ENCODE data around the gene ZER1.

Gene ZER1

DNA sequence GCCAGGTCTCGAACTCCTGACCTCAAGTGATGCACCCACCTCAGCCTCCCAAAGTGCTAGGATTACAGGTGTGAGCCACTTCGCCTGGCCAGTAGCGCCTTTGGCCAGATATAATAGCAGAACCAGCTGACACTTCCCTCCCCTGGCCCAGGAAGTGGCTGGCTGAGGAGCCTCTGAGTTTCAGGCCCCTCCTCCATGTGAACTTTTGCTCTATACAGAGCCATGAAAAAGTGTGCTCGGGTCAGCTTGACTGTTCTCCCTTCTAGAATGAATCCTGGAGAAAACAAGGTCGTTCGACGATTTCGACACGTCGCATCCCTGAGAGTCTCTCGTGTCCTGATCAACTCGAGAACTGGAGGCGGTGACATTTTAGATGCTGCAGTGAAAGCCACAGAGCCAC, 39.2 kb downstream of the ZER1 start:
- no peak for DNase-seq

DNA sequence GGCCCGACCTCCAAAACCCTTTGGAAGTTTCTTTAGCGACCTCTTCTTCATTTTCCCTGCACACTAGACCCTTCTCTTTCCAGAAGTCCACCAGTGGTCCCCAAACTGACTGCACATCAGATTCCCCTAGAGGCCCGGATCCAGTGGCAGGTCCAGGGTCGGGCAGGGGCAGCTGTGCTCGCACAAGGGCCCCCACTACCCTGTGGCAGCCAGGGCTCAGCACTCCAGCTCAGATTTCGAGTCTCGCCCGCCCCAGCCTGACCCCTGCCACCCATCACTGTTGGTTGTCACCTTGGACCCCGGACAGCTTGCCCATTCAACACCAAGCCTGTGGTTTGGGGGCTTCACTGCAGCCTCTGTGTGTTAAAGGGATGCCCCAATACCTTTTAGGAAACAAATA, 40.0 kb downstream of the ZER1 start:
- DNase-seq, result no peak

DNA sequence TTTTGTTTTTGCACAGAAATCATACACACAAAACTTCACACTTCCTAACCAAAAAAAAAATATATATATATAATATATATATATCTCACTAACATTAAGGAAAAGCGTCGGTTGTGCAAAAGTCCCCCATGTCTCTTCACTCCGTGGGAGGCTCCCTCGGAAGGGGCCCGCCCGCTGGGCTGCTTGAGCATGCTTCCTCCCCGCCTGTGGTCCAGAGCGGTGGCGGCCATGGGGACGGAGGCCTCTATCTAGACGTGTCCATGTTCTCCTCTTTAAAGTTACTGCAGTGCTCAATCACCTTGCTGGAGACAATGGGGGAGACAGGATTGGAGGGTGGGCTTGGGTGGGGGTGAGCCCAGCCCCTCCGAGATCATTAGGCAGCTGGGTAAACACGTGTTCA, 40.6 kb downstream of the ZER1 start:
- DNase-seq, result no peak

DNA sequence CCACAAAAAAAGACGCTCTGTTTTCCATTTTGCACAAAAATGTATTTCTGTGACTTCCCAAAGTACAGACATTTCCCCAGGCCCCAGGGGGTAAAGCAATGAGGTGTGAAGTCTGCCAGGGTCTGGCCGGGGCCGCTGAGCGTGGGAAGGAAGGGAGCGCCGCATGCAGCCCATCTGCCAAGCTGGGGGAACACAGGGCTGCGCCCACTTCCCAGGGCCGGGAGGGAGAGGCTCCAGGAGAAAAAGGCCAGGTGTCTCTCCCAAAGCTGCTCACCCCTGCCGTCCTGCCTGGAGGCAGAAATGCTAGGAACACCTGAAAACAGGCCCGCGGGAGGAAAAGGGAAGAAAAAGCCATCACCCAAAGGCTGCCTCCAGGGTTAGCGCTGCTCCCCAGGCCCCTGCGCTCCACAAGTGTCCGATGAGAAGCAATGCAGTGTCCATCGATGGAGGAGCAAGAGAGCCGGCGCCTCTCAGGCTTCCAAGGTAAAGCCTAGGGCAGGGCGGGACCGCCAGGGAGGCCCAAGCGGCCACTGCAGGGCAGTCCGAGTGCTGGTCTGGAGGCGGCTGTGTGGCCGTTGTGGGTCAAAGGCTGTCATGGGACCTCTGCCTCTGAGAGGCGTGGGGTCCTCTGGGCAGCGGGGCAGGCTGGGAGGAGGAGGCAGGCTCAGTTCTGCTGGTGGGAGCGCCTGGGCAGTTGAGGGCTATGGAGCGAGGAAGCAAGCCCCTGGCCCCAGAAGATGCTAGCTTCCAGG, 41.8 kb downstream of the ZER1 start:
- no peak for DNase-seq

DNA sequence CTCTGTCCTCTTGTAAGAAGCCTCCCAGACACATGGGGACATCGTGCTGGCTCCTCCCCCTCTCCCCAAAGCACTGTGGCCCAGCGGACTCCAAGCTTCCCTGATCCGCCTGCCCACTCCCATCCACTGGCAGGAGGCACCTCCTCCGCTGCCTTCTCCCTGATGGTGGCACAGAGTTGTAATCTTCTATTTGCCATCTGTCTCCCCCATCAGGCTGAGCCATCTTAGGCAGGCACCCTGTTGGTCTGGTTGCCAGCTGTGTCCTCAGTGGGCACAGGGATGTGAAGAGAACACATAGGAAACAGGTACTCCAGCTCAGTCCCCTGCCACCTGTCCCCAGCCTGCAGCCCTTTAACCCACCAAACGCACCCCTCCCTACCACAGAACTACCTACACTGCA, 42.4 kb downstream of the ZER1 start:
- no peak for DNase-seq

DNA sequence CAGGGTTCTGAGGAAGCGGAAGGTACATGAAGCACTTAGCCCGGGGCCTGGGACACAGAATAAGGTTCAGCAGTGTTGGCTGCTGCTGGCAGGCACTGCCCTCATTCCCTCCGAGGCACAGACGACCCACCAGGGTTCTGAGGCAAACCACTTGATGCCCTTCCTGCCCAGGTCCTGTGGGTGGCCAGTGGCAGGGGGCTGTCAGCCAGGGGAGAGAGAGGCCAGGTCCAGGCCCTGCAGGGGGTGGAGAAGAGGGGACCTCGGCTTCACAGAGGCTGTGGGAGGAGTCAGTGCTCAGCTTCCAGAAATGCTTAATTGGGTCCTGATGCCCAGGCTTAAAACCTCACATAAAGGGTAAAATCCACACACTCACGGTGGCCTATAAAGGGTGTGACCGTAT, 43.4 kb downstream of the ZER1 start:
- no peak for DNase-seq

DNA sequence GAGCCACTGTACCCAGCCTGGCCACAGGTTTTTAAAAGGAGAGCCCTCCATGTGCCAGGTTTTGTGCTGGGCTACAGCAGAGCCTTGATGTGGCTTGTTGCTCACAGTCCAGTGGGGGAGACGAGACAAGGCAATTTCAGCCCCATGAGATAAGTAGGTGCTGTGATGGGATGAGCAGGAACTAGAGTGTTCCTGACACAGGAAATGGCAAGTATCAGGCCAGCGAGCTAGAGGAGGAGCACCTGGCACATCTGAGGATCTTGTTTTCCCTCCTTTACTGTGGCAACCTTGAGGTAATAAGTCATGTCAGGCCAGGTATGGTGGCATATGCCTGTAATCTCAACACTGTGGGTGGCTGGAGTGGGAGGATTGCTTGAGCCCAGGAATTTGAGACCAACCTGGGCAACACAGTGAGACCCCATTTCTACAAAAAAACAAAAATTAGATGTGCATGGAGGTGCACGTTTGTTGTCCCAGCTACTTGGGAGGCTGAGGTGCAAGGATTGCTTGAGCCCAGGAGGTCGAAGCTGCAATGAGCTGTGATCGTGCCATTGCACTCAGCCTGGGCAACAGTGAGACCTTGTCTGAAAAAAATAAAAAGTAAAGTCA, 44.0 kb downstream of the ZER1 start:
- DNase-seq, result no peak

DNA sequence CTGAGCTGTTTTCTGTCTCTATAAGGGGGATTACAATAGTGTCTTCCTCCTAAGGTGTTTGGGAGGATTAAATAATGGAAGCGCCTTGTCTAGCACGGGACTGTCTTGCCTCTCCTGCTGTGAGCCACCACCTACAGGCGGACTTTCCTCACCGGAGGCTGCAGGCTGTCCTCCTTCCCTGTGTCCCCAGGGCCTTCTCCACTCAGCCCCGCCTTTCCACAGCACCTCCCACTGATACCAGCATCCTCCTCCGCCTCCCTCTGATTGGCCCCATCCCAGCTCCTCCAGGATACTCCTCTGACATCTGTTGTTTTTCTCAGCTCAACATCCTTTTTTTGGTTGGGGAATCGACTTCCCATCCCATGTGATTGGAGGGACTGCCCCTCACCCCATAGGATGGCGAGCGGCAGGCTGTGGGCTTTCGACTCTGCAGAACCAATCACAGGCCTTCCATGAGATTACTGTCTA, 46.9 kb downstream of the ZER1 start:
- no peak for DNase-seq

DNA sequence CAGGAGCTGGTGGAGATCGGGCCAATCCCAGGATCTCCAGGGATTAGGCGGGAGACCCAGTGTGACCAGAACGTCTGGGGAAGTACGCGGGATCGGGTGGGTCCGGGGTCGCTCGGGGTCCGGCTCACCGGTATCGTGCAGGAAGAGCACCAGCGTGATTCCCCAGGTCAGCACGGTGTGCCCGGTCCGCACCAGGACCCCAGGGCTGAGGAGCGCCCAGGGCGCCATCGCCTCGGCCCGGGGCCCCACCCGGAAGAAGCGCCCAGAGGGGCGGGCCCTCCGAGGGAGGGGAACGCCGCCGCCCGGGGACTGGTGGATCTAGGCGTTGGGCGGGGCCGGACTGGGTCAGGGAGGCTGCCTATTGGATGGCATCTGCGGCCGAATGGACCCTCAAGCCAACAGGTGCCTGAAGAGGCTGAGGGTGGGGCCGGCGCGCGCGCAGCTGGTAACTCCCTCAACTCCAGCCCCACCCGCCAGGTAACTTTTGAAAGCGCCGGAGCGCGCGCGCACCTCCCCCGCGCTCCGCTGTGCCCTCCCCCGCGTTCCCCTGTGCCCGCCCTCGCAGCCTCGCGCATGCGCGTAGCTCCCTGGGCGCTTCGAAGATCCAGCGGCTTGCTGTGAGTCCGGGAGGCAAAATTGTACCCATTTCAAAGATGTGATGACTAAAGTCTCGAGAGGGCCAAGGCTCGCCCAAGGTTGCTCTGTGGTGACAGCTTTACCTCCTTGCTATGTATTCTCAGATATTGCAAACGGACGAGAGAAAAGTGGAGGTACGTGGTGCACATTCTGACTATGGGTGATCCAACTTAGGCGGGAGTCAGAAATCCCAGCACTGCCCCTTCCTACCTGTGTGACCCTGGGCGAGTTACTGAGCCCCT, 47.6 kb downstream of the ZER1 start, which contains the start of gene ZDHHC12:
Gene ZDHHC12 (minus strand): TSS at position 262 of the 878 bp plus-strand sequence. CDS start 34 bp downstream, at position 228.
- peak; percentile 100 for DNase-seq

DNA sequence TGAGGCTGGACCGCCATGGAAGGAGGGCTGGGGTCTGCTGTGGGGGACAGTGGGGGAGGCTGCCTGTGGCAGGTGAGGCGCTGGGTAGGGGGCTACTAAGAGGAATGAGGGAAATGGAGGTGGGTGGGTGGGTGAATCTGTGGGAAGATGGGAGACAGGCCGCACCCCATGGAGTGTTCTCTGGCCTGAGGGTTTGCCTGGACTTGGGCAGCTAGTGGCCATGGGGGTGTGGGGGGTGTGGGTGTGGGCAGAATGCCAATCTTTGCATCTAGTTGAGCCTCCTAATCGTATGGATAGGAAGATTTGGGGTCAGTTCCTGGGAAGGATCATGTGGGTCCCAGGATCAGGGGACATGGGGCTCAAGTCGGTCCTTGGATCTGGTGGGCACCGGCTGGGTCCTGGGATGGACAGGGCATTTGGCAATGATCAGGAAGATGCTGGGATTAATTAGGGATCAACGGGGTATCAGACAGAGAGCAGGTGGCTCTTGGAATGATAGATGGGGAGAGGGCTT, 48.3 kb downstream of the ZER1 start:
- no peak for DNase-seq

DNA sequence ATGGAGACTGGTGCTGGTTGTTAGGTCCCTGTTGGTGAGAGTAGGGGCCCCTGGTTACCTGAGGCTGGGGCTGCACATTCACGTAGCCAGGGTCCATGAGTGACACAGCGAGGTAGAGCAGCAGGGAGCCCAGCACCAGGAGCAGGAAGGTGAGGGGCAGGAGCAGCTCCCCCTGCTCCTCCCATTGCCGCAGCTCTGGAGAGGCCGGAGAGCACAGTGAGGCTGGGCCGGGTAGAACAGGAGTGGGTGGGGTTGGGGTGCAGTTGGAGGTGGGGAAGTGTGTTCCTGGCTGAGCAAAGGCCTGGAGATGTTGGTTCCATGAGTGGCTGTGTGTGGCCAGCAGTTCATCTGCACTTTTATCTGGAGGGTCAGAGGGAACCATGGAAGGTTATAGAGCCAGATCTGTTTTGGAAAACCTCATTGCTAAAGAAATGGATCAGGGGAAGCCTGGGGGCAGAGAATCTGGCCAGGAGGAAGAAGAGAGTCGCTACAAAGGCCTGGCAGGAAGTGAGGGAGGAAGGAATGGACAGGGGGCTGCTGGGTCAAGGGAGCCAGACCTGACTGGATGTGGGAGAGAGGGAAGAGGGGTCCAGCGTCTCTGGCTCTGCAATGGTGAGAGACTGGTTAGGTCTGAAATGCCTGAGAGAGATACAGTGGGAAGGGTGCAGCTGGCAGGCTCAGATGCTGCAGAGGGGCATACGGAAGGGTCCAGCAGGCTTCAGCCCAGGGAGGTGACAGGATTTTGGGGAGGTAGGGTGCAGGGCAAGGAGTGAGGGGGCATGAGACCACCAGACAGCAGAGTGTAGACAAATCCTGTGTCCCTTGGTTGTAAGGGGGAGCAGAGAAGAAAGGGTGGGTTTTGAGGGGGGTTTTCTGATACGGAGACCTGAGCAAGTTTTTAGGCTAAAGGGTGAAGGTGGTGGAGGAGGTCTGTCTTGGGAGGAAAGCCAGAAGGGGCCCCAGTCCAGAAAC, 49.1 kb downstream of the ZER1 start:
- DNase-seq, result no peak

DNA sequence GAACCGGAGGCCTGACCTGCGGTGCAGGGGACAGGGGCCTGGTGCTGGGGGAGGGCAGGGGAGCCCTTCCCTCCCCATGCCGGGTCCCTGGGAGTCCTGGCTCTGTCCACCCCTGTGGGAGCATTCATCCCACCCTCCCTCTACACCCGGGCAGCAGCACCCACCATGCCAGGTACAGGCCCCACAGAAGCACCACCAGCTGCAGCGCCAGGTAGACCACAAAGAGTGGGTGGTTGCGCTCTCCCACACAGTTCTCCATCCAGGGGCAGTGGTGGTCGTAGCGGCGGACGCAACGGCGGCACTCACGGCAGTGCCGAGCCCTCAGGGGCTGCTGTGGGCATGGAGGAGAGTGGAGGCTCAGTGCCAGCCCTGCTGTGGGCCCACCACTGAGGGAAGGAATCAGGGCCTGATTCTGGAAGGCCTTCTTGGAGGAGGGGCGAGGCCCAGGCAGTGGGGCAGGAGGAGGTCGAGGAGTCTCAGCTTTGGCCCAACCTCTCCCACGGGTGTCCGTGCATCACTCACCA, 50.2 kb downstream of the ZER1 start:
- DNase-seq, result no peak

DNA sequence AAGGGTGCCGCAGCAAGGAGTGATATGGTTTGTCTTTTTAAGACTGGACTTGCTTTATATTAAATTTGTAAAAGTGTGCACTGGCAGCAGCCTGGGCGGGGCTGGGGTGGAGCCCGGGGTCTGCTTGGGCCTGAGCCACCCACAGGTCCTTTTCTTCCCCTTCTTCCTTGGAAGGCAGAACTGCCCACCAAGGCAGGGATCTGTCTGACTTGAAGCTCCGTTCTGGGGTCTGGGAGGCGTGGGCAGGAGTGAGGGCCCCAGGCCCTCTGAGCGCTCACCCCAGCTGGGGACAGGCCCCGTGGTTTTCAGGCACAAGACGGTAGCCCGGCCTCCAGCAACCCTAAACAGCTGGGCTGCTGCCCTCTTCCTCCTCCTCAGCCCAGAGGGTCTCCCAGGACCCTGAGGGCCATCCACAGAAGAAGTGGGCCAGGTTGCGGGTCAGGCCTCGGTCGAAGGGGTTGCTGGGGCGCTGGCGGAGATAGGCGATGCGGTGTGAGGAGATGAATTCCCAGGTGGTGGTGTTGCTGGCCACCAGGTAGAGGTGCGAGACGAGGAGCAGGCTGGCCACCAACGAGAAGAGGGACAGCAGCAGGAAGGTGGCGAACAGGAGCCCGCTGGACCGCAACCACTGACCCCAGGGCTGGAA, 50.8 kb downstream of the ZER1 start:
- no peak for DNase-seq

DNA sequence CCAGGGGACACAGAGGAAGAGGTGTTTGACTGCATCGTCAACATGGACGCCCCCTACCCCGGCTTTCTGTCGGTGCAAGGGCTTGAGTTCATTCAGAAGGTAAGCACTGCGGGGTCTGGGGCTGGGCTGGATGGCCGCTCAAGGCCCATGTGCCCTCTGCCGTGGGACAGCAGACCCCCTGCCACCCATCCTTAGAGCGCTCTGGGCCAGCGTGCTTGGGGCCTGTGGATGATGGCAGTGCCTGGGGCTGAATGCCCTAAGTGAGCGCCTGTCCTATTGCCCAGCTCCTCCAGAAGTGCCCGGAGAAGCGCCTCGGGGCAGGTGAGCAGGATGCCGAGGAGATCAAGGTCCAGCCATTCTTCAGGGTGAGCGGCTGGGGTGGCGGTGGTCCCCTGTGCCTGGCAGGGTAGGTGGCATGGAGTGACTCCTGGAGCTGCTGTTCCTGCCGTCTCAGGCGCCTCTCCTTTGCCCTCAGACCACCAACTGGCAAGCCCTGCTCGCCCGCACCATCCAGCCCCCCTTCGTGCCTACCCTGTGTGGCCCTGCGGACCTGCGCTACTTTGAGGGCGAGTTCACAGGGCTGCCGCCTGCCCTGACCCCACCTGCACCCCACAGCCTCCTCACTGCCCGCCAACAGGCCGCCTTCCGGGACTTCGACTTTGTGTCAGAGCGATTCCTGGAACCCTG, 51.7 kb downstream of the ZER1 start:
- DNase-seq, result no peak

DNA sequence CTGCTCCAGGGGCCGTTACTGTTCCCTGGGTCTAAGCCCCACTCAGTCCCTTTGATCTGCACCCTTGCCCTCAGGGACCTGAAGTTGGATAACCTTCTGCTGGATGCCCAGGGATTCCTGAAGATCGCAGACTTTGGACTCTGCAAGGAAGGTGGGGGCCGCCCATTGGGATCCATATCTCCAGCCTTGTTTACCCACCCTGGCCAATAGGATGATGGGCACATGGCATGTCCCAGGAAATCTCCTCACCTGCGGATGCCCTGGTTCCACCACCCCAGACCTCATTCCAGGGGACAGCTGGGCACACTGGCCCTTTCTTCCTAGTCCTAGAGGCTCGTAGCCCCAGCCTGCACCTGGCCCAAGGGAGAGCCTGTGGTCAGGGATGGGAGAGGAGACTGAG, 53.3 kb downstream of the ZER1 start:
- no peak for DNase-seq

DNA sequence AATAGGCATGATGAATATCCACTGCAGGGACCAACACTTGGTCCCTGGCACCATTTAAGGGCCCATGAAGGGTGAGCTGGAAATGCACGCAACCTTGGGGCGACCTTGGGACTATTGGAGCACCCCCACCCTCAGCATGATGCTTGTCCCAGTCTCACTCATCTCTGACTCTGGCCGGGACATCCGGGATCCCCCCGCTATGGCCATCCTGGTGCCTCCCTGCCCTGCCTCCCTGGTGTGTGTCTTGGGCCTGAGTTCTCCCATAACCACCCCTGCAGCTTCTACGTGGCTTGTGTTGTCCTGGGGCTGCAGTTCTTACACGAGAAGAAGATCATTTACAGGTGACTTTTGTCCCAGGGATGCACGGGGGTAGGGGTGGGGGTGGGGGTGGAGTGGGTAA, 53.7 kb downstream of the ZER1 start:
- no peak for DNase-seq

DNA sequence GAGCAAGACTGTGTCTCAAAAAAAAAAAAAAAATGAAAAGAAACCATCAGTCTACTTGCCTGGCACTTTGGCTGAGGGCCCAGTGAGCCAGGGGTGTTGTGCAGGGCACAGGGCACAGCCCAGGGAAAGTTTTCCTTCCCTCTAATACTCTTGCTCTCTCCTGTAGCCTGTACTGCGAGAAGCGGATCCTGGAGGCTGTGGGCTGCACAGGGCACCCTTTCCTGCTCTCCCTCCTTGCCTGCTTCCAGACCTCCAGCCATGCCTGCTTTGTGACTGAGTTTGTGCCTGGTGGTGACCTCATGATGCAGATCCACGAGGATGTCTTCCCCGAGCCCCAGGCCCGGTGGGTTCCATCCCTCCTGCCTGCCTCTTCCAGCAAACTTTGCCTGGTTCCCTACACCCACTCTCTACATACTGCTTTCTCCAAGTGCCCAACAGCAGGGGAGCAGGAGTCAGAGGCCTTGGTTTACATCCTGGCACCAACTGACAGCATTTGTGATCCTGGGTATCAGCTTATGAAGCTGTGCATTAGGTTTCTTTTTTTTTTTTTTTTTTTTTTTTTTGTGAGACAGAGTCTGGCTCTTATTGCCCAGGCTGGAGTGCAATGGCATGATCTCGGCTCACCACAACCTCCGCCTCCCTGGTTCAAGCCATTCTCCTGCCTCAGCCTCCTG, 55.0 kb downstream of the ZER1 start:
- no peak for DNase-seq

DNA sequence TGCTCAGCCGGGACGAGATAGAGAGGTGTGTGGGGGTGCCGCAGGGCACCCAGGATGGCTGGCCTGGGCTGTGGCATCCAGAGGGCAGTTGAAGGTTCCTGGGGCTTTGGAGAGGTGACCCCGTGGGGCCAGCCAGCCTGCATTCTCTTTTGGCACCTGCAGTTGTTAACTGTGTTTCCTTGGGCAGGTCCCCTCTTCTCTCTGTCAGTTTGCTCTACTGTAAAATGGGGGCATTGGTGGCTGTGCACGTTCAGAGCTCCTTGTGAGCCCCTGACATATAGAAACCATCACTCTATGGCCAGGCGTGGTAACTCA, 56.3 kb downstream of the ZER1 start:
- DNase-seq, result no peak

DNA sequence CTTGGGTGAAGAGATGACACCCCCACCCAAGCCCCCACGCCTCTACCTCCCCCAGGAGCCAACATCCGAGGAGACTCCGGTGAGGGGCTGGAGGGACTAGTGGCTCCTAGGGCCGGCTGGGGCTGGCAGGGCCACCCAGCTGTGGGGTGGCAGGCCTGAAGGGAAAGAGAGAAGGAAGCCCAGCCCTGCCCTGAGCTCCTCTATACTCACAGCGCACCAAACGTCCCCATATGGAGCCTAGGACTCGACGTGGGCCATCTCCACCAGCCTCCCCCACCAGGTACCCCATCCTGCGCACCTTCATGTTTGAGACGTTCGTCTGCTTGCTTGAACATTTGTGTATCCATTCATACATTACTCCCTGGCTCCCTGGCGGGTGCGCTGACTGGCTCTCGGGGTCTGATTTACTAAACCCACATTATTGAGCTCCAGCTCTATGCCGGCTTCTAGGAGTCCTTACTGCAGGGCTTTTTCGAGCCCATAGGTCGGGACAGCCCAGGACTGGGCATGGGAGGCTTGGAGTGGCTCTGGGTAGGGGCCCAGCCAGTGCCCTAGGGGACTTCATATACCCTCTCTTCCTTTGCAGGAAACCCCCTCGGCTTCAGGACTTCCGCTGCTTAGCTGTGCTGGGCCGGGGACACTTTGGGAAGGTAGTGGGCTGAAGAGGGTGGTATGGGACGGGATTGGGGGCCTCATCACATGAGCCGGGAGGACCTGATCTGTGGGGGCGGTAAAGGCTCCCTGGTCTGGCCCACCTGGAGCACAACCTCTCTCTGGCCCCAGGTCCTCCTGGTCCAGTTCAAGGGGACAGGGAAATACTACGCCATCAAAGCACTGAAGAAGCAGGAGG, 56.9 kb downstream of the ZER1 start:
- no peak for DNase-seq

Measured in activated gamma-delta T cell treated with Interleukin-2 at 50 U/mL for 16 hours (primary cell).